SK-N-SH treated with all-trans-retinoic acid at 6 μM for 48 hours (cell line): ENCODE data around the gene CEP350.

Source experiments
- CREB5 ChIP-seq: fragments of 250-450 bp; sonication (Bioruptor Pico); IDR thresholded peaks from 2 replicates; pipeline ENCODE4 v1.5.1; 2020; ENCODE audit warnings: low read depth, mild to moderate bottlenecking, moderate library complexity
- ESRRG ChIP-seq: fragments of 250-450 bp; sonication (Bioruptor Pico); IDR thresholded peaks from 2 replicates; pipeline ENCODE4 v1.6.1; 2021; ENCODE audit warnings: mild to moderate bottlenecking
- SNAI2 ChIP-seq: fragments of 250-450 bp; sonication (Bioruptor Pico); IDR thresholded peaks from 2 replicates; pipeline ENCODE4 v1.5.0; 2020; ENCODE audit warnings: mild to moderate bottlenecking, moderate library complexity
- TCF4 ChIP-seq: fragments of 250-450 bp; sonication (Bioruptor Pico); IDR thresholded peaks from 2 replicates; pipeline ENCODE4 v1.8.0; 2021; ENCODE audit warnings: mild to moderate bottlenecking, moderate library complexity, borderline replicate concordance
- ZNF8 ChIP-seq: fragments of 450-650 bp; formaldehyde crosslinking; IDR thresholded peaks from 2 replicates; pipeline ENCODE4 v1.5.0; 2020; ENCODE audit warnings: mild to moderate bottlenecking, moderate library complexity
- TF ChIP-seq, protein P1 (sequence below): fragments of 250-450 bp; sonication (Bioruptor Pico); IDR thresholded peaks from 2 replicates; pipeline ENCODE4 v1.8.0; 2020; ENCODE audit warnings: mild to moderate bottlenecking, moderate library complexity, borderline replicate concordance

DNA sequence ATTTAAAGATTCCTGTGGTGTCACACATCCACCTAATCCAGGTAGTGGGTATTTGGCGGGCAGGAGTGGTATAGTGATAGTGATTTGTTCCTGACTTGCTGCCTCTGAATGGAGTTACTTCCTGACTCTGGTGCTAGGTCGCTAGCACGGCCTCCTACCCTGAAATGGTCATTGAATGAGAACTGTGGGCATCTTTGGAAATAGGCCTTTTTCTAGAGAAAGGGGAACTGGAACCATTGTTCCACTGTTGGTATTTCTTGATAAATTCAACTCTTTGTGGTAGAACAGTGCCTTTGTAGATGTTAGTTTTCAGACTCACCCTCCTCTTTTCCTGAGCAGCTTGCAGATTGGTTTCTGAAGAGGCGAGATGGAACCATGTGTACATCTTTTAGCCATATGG lies 201.6 kb downstream of the CEP350 start:
- no peak for TF ChIP-seq ZNF8
- TF ChIP-seq, protein P1, sequence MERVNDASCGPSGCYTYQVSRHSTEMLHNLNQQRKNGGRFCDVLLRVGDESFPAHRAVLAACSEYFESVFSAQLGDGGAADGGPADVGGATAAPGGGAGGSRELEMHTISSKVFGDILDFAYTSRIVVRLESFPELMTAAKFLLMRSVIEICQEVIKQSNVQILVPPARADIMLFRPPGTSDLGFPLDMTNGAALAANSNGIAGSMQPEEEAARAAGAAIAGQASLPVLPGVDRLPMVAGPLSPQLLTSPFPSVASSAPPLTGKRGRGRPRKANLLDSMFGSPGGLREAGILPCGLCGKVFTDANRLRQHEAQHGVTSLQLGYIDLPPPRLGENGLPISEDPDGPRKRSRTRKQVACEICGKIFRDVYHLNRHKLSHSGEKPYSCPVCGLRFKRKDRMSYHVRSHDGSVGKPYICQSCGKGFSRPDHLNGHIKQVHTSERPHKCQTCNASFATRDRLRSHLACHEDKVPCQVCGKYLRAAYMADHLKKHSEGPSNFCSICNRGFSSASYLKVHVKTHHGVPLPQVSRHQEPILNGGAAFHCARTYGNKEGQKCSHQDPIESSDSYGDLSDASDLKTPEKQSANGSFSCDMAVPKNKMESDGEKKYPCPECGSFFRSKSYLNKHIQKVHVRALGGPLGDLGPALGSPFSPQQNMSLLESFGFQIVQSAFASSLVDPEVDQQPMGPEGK (CRISPR knock-in tag): no peak
- no peak for TF ChIP-seq TCF4 (CRISPR knock-in tag)
- TF ChIP-seq ESRRG (CRISPR knock-in tag): no peak
- TF ChIP-seq CREB5: no peak
- no peak for TF ChIP-seq SNAI2 (CRISPR knock-in tag)
